Tibial nerve (tissue), 4 donors: ENCODE results near the gene WDR53. TPM values are rescaled to one million over a fixed set of nuclear protein-coding genes. Genes with fewer than 3 reads are reported as not detected.
"Not testable (repeated sequence)": the region's sequence is repeated elsewhere in the genome, so short reads cannot be mapped to it uniquely, and the experiment has no call there.

Source experiments
- DNase-seq, 2 donors: peaks; one replicate each; pipeline ENCODE4 v3.0.0-alpha.2; 2019; ENCODE audit warnings: low spot score in 2 of 2
- H3K27ac ChIP-seq, 4 donors: fragments of 200-600 bp; sonication (generic) in 3 of 4; one replicate each; pipeline ENCODE4 v1.5.1; 2017 to 2019; ENCODE audit warnings: mild to moderate bottlenecking in 1 of 4
- H3K27me3 ChIP-seq, 2 donors: fragments of 200-600 bp; sonication (generic) in 1 of 2; one replicate each; pipeline versions ENCODE4 v1.5.1 to v1.6.0; 2017 to 2019
- H3K36me3 ChIP-seq, 3 donors: fragments of 200-600 bp; sonication (generic); one replicate each; pipeline ENCODE4 v1.5.1; 2018 to 2019
- H3K4me1 ChIP-seq, 4 donors: fragments of 200-600 bp; sonication (generic) in 3 of 4; one replicate each; pipeline ENCODE4 v1.5.1; 2017 to 2019
- H3K4me3 ChIP-seq, 4 donors: fragments of 200-600 bp; sonication (generic) in 3 of 4; one replicate each; pipeline ENCODE4 v1.5.1; 2017 to 2019; ENCODE audit warnings: mild to moderate bottlenecking in 1 of 4, moderate library complexity in 1 of 4
- H3K9me3 ChIP-seq, 4 donors: fragments of 200-600 bp; sonication (generic) in 3 of 4; one replicate each; pipeline ENCODE4 v1.5.1; 2017 to 2019
- EP300 ChIP-seq, 2 donors: sonication (generic); formaldehyde crosslinking; IDR thresholded peaks; one replicate each; pipeline ENCODE4 v1.6.1; 2017; ENCODE audit warnings: antibody characterized with exemption in 2 of 2, mild to moderate bottlenecking in 1 of 2
- POLR2A ChIP-seq, 2 donors: fragments of 450-650 bp; IDR thresholded peaks; one replicate each; pipeline ENCODE4 v1.6.1; 2017; ENCODE audit warnings: antibody characterized with exemption in 2 of 2, mild to moderate bottlenecking in 2 of 2, moderate library complexity in 2 of 2
- WGBS, 2 donors: methylation state at CpG; one replicate each; pipeline ENCODE4 v1.1.5; 2018; 5-methylcytosine and 5-hydroxymethylcytosine counted together
- small RNA-seq: library from RNA; depleted of rRNA; stranded (forward); fragments of <200 nt; gene quantifications from one replicate; pipeline ENCODE3, GENCODE V24; 2016
- total RNA-seq, 4 donors: library from RNA; depleted of rRNA; stranded (reverse); fragments of >200 nt; gene quantifications; one replicate each; pipeline ENCODE4 v1.1.0, GENCODE V29; 2016
- TF ChIP-seq, protein P1 (sequence below), 5 experiments: fragments of 200-600 bp in 3 of 5; fragments of 450-650 bp in 2 of 5; sonication (generic) in 3 of 5; IDR thresholded peaks; one replicate each; pipeline ENCODE4 v1.5.1; 2016 to 2019; ENCODE audit warnings: antibody characterized with exemption in 5 of 5, mild to moderate bottlenecking in 3 of 5, moderate library complexity in 2 of 5

WDR53 gene
- total RNA-seq, 4 donors from 2014 or later = 6.1 to 17.4 (median 9.1) TPM

DNA sequence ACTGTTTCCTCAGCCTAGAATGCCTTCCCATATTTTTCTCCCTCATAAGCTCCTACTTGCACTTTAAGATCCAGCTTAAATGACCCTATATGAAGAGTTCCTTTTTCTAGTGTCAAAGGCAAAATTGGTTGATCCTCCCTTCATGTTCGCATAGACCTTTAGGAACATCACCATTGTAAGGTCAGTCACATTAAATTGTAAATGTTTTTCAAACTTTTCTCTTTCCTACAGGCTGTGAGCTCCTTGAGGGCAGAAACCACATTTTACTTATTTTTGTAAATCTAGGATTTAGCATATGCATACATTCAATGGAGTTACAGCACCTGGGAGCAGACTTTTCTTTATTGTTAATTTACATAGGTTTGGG is 54.0 kb downstream of the WDR53 start:
- WGBS, 2 donors = 96 to 98% methylated on average over 1 of the region's 1 CpG
- Histone ChIP-seq H3K27me3 (no peaks in the 10 kb centered on the region), H3K4me1 (no peaks in the 10 kb centered on the region), H3K36me3 (no peaks in the 10 kb centered on the region), H3K27ac (no peak overlapping the region), H3K4me3 (no peak overlapping the region), H3K9me3 (peaks cover 0 to 24% (median 2%) of the 10 kb centered on the region in 4 donors)
- no peak for TF ChIP-seq POLR2A (IDR thresholded peaks at IDR 0.05)
- no peak for TF ChIP-seq EP300 (IDR thresholded peaks at IDR 0.05)
- TF ChIP-seq, protein P1, sequence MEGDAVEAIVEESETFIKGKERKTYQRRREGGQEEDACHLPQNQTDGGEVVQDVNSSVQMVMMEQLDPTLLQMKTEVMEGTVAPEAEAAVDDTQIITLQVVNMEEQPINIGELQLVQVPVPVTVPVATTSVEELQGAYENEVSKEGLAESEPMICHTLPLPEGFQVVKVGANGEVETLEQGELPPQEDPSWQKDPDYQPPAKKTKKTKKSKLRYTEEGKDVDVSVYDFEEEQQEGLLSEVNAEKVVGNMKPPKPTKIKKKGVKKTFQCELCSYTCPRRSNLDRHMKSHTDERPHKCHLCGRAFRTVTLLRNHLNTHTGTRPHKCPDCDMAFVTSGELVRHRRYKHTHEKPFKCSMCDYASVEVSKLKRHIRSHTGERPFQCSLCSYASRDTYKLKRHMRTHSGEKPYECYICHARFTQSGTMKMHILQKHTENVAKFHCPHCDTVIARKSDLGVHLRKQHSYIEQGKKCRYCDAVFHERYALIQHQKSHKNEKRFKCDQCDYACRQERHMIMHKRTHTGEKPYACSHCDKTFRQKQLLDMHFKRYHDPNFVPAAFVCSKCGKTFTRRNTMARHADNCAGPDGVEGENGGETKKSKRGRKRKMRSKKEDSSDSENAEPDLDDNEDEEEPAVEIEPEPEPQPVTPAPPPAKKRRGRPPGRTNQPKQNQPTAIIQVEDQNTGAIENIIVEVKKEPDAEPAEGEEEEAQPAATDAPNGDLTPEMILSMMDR (IDR thresholded peaks at IDR 0.05) = no peak
- no peak for DNase-seq

DNA sequence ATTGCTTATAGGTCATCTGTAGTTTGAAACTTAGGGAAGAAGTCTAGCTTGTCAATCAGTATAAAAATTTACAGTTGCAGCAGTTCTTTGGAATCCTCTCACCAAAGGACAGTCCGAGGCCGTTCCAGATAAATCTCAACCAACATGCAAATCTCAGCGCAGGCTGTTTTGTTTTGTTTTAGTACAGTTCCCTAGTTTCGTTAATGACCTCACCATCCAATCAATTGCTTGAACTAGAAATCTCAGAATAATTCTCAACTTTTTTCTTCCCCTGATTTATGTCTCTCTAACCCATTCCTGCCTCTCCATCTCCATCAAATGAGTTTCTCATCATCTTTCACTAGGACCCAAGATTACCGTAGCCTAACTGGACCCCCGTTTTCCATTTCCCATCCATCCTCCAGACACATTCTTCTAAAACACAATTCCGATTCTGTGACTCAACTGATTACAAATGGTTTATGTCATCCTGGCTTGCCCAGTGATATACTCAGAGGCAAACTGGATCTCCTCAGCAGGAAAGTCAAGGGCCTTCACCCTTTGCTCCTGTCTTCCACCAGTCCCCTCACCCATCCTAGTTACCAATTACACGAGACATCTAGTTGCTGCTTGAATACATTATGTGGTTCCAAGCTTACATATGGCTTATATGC is 54.5 kb downstream of the WDR53 start:
- Histone ChIP-seq H3K4me1 (no peaks in the 10 kb centered on the region), H3K36me3 (no peaks in the 10 kb centered on the region), H3K27ac (no peak overlapping the region), H3K27me3 (no peaks in the 10 kb centered on the region), H3K9me3 (peaks cover 0 to 19% (median 0%) of the 10 kb centered on the region in 4 donors), H3K4me3 (no peak overlapping the region)
- 85 to 89% methylated on average over 8 of the region's 8 CpGs for whole genome bisulfite sequencing, 2 donors
- no peak for DNase-seq
- no peak for TF ChIP-seq EP300 (IDR thresholded peaks at IDR 0.05)

GRCh38 chr3:196511646-196512425 is 56.5 kb downstream of the WDR53 start:
- not testable (repeated sequence) for DNase-seq, H3K4me1 ChIP-seq, H3K4me3 ChIP-seq, H3K27me3 ChIP-seq, H3K36me3 ChIP-seq, H3K9me3 ChIP-seq, H3K27ac ChIP-seq
- 86% methylated on average over 12 to 15 of the region's 15 CpGs for WGBS, 2 donors

DNA sequence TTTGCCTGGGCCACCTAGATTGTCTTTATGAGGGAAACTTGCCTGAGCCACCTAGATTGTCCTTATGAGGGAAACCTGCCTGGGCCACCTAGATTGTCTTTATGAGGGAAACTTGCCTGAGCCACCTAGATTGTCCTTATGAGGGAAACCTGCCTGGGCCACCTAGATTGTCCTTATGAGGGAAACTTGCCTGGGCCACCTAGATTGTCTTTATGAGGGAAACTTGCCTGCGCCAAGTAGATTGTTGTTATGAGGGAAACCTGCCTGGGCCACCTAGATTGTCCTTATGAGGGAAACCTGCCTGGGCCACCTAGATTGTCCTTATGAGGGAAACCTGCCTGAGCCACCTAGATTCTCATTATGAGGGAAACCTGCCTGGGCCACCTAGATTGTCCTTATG is 57.2 kb downstream of the WDR53 start:
- H3K4me3 ChIP-seq, H3K36me3 ChIP-seq, H3K9me3 ChIP-seq, H3K27ac ChIP-seq, H3K27me3 ChIP-seq, DNase-seq, H3K4me1 ChIP-seq: not testable (repeated sequence)
- WGBS, 2 donors = 100% methylated on average over 1 of the region's 1 CpG

DNA sequence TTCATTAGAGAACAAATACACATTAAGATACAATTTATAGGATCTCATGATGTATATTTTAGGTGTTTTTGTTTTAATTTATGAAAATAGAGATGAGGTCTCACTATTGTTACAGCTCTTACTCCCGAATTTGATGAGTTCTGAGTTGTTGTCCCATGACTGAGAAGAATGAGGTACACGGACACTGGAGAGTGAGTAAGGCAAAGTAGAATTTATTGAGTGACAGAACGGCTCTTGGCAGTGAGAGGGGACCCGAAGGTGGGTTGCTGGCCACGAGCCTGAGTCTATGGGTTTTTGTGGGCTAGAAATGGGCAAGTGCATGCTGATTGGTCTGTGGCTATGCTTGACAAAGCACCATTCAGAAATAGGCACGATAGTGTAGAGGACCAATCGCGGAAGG is 61.7 kb downstream of the WDR53 start:
- 87 to 88% methylated on average over 8 of the region's 8 CpGs for WGBS, 2 donors

DNA sequence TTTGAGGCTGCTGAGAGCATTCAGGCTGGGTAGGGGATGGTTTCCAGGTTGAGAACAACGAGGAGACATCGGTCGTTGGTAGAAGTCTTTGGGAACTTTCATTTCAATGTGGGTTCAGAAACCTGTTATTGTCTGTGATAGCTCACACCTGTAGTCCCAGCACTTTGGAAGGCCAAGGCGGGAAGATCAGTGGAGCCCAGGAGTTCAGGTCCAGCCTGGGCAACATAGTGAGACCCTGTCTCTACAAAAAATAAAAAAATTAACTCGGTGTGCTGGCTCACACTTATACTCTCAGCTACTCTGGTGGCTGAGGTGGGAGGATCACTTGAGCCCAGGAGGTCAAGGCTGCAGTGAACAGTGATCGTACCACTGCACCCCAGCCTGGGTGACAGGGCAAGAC is 63.8 kb downstream of the WDR53 start:
- TF ChIP-seq POLR2A (IDR thresholded peaks at IDR 0.05) (no peak), EP300 (IDR thresholded peaks at IDR 0.05) (no peak)
- TF ChIP-seq, protein P1 (IDR thresholded peaks at IDR 0.05) = no peak
- peak overlapping the region in 3 of 4 donors; percentile 92 to 97 (median 97) for H3K27ac ChIP-seq
- H3K36me3 ChIP-seq = no peaks in the 10 kb centered on the region
- H3K4me3 ChIP-seq = no peak overlapping the region
- peaks cover 0 to 29% (median 7%) of the 10 kb centered on the region in 4 donors for H3K4me1 ChIP-seq
- peaks cover 0 to 10% (median 0%) of the 10 kb centered on the region in 4 donors for H3K9me3 ChIP-seq
- H3K27me3 ChIP-seq = no peaks in the 10 kb centered on the region
- WGBS, 2 donors = 95 to 97% methylated on average over 6 of the region's 6 CpGs
- no peak for DNase-seq

More for the DNA sequence above, 61.7 kb downstream of the WDR53 start:
- Histone ChIP-seq H3K4me3 (no peak overlapping the region), H3K4me1 (peaks cover 0 to 8% (median 1%) of the 10 kb centered on the region in 4 donors), H3K36me3 (no peaks in the 10 kb centered on the region), H3K9me3 (peaks cover 0 to 10% (median 0%) of the 10 kb centered on the region in 4 donors), H3K27ac (no peak overlapping the region), H3K27me3 (no peaks in the 10 kb centered on the region)
- no peak for DNase-seq
- TF ChIP-seq EP300 (IDR thresholded peaks at IDR 0.05) (no peak), POLR2A (IDR thresholded peaks at IDR 0.05) (no peak)
- TF ChIP-seq, protein P1 (IDR thresholded peaks at IDR 0.05) = no peak

Small RNAs within 50 kb of the gene (small RNA-seq; reads per million reads assigned to genes)
- not detected for gene RPS29P3

Other genes starting within 250 kb of the WDR53 start
- not detected for gene TM4SF19, start 230.2 kb downstream of the WDR53 start, total RNA-seq
- gene UBXN7, start 136.1 kb downstream of the WDR53 start, total RNA-seq = 10 to 100 TPM; 19.0 to 25.2 (median 21.4) TPM
- gene RNF168, start 64.8 kb downstream of the WDR53 start, total RNA-seq = 10 to 100 TPM; 23.6 to 26.2 (median 24.9) TPM
- gene SMCO1, start 53.2 kb downstream of the WDR53 start, total RNA-seq = not detected
- 10 to 100 TPM in 1 of 4 donors, 1 to 10 TPM in 3; 7.8 to 14.9 (median 8.7) TPM for gene FBXO45, start 106 bp upstream of the WDR53 start, total RNA-seq
- 10 to 100 TPM in 3 of 4 donors, 1 to 10 TPM in 1; 8.6 to 16.4 (median 12.7) TPM for gene NRROS, start 71.1 kb upstream of the WDR53 start, total RNA-seq
- gene CEP19, start 143.7 kb upstream of the WDR53 start, total RNA-seq = 1 to 10 TPM; 1.8 to 4.0 (median 3.2) TPM
- gene PIGX, start 143.8 kb upstream of the WDR53 start, total RNA-seq = 10 to 100 TPM; 28.8 to 57.9 (median 33.7) TPM
- 10 to 100 TPM; 43.3 to 75.6 (median 49.8) TPM for gene PAK2, start 171.3 kb upstream of the WDR53 start, total RNA-seq